HG02588 (cell line): ENCODE results near the gene RPS19.

Experiments
- ATAC-seq: cut with Tn5 transposase; IDR thresholded peaks from one replicate; pipeline ENCODE4 v1.9.1; 2021; ENCODE audit warnings: mild to moderate bottlenecking, moderate library complexity; ENCODE audit not compliant: unreplicated experiment

RPS19 gene

DNA sequence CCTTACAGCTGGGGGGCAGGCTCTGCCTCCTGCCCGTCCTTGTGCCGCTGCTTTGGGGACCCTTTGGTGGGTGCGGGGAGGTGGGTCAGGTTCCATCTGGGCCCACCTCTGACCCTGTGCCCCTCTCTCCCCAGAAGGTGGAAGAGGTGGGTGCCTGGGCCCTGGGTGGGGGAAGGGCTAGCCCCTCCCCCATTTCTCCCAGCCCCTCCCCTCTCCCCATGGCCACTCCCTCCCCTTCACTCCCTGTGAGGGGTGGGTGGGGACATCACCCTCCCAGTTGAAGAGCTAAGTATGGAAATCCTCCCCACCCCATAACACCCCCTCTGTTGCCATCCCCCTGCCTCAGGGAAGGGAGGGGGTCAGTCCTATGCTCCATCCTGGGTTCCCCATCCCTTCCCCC is 37.1 kb downstream of the RPS19 start:
- ATAC-seq = no peak

DNA sequence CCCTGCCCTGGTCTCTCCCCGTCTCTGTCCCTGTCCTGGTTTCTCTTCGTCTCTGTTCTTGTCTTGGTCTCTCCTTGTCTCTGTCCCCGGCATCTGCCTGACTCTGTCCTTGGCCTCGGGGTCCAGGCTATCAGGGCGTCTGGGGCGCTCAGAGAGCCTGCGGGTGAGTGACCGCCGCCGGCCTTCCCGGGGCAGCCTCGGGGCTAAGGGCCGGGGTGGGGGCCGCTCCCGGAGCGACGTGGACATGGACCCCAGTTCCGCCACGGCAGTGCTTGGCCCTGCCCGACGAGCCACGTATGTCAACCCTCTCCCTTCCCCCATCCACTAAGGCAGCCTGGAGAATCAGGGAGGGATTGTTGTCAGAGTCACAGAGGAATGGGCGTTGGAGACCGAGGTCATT is 37.8 kb downstream of the RPS19 start:
- ATAC-seq = no peak

DNA sequence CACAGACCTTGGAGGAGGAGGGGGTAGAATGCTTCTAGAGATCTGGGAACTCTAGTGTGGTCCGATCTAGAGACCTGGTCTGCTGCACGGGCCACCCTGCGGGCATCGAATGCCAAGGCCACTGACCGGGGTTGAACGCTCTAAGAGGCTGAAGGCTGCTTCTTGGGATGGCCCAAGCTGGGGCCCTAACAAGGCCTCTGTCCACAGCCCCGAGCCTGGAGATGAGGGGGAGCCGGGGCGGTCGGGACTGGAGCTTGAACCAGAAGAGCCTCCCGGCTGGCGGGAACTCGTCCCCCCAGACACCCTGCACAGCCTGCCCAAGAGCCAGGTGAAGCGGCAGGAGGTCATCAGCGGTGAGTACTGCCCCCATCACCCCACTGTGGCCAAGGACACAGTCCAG is 38.2 kb downstream of the RPS19 start:
- no peak for ATAC-seq

DNA sequence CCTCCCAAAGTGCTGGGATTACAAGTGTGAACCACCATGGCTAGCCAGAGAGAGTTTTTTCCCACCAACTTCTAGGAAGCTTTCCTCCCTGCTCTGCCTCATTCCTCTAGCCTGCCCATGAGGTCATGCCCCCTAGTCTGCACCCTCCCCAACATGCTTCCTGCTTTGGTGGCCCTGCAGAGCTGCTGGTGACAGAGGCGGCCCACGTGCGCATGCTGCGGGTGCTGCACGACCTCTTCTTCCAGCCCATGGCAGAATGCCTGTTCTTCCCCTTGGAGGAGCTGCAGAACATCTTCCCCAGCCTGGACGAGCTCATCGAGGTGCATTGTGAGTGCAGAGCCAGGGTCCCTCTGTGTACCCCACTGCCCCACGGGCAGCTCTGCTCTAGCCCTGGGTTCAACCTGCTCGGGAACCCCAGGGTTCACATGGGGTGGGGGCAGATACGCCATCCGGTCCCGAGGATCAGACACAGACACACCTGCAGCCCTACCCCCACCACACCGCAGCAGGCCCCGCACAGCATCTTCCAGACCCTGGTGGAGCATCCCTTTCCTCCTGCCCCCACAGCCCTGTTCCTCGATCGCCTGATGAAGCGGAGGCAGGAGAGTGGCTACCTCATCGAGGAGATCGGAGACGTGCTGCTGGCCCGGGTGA is 41.8 kb downstream of the RPS19 start:
- no peak for ATAC-seq

DNA sequence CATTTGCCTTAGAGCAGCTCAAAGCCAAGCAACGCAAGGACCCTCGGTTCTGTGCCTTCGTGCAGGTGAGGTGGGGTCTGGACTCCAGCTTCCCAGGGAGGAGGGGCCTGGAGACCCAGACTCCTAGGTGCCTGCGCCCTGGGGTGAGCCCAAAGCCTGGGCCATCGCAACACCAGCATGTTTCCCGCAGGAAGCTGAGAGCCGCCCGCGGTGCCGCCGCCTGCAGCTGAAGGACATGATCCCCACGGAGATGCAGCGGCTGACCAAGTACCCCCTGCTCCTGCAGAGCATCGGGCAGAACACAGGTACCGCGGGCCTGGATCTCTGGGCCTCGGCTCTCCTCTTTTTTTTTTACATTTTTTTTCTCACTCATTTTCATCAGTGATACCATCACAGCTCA is 42.5 kb downstream of the RPS19 start:
- no peak for ATAC-seq

DNA sequence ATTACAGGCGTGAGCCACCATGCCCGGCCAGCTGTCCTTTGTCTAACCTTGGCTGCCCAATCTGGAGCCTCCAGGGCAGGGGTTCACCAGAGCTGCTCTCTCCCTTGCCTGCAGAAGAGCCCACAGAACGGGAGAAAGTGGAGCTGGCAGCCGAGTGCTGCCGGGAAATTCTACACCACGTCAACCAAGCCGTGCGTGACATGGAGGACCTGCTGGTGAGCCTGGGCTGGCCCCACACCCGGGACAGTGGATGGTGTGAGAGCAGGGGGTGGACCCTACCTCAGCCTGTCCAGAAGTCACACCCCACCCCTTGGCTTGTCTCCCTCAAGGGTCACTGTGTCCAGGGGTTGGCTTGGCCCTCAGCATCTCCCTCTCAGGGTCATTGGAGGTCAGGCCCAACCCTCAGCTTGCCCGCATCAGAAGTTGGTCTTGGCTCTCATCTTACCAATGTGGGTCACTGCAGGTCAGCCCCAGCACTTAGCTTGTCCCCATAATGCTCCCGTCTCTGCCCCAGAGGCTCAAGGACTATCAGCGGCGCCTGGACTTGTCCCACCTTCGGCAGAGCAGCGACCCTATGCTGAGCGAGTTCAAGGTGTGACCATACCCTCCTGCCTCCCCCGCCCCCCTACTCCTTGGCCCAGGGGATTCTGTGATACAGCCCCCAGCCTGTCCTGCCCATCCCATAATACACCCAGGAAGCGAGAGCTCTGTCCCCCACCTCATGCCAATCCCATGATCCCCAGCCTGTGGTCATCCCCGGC is 43.3 kb downstream of the RPS19 start:
- ATAC-seq = no peak

DNA sequence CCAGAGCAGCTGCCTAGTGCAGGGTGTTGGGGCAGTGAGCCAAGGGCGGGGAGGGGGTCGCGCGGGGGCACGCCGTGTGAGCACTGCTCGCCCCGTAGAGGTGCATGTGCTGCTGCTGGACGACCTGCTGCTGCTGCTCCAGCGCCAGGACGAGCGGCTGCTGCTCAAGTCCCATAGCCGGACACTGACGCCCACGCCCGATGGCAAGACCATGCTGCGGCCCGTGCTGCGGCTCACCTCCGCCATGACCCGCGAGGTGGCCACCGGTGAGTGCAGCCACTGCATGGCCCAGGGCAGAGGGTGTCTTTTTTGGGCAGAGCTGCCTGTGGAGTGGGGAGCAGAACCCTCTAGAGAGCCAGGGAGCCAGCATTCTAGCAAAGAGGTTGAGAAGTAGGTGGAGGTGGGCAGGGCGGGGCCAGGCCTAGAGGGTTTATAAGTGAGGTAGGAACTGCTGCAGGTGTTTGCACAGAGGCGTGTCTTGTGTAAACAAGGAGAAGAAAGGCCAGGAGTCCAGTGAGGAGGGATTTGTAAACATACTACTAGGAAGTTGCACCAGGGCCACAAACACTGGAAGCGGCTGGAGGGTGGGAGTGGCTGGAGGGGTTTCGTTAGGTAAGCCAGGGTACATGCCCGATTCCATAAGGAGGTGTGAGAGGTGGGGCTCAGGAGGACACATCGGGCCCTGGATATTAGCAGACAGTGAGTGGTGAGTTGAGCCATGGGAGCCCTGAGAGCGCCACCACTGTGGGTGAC is 44.2 kb downstream of the RPS19 start:
- ATAC-seq = no peak

DNA sequence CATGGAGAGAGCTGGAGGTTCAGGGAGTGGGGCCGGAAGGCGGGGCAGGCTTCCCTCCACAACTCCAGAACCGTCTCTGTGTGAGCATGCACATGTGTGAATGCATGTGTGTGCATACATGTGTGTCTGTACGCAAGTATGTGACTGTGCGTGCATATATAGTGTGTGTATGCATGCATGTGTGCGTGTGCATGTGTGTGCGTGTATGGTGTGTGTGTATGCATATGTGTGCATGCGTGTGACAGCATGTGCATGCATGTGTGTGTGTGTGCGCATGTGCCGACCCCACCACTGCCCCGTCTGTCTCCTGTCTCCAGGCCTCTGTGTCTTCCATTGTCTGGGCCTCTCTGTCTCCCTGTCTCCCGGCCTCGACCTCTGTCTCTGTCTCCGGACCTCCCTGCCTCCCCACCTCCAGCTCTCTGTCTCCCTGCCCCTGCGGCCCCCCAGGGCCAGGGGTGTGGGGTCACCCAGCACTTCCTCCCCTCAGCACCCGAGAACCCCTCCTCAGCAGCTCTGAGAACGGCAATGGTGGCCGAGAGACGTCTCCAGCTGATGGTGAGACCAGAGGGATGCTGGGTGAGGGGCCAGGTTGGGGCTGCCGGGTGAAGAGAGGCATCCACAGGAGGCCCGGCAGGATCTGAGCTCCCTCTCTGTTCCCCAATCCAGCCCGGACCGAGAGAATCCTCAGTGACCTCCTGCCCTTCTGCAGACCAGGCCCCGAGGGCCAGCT is 45.4 kb downstream of the RPS19 start:
- no peak for ATAC-seq

DNA sequence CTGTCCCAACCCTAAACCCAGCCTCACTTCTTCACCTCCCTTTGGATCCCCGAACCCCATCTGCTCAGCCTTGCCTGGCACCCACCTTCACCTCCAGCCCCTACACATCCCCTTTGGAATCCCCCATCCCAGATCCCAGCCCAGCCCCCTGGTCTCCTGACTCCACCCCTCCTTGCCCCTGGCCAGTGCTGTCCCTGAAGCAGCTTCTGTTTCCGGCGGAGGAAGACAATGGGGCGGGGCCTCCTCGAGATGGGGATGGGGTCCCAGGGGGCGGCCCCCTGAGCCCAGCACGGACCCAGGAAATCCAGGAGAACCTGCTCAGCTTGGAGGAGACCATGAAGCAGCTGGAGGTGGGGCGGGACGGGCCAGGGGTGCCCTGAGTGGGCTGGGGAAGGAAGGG is 46.2 kb downstream of the RPS19 start:
- ATAC-seq = no peak

DNA sequence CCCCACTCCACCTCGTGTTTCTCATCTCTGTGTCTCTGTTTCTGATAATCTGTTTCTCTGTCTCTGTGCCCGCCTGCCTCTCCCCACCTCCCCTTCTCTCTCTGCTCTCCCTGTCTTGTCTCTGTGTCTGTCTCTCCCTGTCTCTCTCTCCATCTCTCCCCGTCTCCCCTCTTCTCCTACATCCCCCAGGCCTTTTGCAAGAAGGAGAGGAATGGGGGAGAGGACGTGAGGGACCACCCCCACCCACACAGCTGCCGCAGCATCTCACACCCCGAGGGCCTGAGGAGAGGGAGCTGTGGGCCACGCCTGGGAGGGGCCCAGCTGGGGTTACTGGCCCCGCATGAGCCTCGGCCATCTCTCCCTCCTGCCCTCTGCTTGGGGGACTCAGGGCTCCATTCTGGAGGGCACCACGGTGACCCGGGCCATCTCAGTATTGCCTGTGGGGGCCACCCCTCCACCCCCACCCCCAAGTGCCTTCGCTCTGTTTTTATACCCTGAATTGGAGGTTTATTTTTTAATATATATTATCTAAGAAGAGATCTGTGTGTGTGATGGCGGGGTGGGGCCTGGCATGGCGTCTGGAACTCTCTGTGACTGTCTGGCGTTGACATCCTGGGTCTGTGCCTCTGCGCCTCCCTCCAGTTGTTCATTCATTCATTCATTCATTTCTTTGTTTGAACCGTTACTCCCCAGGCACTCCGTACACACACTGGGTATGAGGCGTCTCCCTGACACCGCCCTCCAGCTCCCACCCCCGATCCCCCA is 47.0 kb downstream of the RPS19 start:
- ATAC-seq = no peak

DNA sequence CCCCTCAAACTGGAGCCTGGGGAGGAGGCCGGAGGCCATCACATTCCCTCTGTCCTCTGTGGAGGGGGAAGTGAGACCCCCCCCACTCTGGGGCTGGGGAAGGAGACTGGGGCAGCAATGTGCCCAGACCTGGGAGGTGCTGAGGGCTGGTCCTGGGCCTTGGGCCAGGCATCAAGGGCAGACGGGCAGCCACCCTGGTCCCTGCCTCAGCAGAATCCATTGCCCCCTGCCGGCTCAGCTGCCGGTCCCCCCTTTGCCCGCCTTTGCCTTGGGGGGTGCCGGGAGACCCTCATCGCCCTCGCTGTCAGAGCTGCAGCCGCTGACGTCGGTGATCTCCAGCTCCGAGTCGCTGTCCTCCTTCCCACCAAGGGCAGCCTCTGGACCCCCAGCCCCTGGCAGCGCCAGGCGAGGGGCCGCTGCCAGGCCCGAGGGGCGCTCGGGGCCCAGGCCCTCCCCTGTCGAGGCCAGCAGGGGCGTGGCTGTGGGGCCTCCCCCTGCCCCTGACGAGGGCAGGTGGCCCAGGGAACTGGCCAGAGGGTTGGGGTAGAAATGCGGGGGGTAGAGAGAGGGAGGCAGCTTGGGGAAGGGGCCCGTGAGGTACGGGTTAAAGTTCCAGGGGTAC is 48.0 kb downstream of the RPS19 start:
- ATAC-seq = no peak

DNA sequence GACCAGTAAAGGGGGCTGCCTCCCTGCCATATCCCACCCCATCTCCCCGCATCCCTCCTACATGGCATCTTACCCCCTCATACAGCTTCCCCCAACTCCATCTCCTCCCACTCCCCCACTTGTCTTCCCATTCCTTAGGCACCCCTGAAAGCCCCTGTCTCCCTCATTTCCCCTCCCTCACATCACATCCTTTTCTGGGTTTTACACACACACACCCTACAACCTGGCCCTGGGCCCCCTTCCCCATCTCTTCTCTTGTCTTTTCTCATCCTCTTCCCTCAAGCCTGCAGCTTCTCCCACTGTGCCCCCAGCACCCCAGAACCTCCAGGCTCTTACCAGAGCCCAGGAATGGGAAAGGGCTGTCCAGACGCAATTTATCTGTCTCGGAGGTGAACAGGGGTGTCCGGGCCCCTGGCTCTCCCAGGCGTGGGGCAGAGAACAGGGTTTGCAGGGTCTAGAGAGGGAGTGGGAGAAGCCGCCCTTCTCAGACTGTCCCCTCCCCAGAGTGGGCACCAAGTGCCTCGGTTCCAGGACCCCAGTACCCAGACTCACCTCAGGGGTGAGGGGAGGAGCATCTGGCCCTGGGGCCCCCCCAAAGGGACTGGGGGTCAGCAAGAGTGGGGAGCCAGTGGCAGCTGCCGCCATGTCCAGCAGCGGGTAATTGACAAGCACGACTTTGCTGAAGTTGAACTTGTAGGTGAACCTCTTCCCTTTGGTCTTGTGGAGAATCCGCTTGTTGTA is 48.8 kb downstream of the RPS19 start:
- ATAC-seq = no peak

DNA sequence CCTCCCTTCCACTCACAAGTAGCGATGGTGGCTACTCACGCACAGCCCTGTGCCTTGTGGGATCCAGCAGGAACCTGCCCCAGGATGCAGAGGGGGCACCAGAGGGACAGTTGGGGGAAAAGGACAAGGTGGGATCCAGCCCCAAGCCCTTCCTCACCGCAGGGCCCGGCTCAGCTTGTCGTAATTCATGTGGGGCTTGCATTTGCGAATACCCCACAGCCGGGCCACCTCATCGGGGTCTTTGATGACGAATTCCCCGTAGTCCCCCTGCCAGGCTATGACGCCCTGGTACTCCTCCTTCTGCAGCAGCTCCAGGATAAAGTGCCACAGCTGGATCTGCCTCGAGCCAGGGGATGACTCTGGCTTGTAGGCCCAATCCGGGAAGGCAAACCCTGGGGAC is 49.7 kb downstream of the RPS19 start:
- ATAC-seq = no peak

DNA sequence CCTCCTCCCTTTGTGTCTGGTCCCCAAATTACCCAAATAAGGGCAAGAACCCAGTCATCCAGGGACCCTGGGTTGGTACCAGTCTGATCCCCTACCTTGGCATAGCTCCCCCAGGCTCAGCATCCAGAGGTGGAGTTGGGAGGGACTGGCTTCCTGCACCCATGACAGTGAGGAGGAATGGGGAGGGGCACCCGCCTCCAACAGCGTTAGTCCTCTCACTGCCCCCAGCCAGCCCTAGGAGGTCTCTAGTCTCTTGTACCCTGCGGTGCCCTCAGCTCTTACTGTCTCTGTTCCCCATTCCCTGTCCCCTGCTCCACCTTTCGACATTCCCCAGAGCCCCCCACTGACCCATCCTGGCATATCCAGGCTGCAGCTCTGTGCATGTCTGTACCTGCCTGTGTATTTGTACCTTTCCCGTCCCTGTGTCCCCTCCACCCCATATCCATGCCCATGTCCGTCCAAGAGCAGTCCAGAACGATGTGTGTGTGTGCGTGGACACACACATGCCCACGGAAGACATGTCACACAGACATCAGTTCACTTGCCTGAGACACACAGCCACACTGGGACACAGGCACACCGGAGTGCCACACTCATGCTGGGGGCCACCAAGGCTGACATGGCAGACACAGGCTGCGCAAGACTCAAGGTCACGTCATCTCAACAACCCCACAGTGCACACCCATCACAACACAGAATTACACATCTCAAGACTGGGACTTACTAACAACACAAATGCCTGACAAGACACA is 50.4 kb downstream of the RPS19 start:
- ATAC-seq = no peak

DNA sequence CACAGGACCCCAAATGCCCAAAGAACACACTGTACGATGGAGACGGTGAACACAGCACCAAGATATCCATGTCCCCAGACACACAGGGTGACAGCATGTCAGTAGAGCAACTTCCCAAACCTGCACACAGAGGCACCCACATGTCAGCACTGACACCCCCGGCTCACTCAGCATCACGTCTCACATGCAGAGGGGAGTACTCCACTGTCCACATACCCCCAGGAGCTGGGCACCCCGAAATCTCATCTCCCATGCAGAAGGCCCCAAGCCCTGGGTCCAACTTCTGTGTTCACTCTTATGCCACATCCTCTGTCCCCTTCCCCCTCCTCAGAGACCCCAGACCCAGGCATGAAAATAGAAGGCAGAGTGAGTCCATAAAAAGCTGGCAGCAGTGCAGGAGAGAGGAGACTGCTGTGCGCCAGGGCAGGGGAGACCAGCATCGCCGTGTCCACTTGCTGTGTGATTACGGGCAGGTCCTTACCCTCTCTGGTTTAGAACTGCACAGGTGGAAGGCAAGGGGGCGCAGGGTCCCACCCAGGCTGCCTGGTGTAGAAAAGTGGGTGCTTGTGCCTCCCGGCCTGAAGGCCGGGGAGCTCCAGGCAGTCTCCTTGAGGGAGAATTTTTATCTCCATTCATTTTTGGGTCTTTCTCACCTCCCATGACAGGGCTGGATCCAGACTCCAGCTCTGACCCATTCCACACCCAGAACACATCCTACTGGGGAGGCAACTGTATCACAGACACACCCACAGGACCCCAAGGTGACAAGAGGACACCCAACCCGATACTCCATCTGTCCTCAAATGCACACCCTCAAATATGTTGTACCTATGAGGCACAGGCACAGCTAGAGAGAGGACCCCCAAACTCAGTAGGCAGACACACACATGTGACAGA is 51.2 kb downstream of the RPS19 start:
- no peak for ATAC-seq

DNA sequence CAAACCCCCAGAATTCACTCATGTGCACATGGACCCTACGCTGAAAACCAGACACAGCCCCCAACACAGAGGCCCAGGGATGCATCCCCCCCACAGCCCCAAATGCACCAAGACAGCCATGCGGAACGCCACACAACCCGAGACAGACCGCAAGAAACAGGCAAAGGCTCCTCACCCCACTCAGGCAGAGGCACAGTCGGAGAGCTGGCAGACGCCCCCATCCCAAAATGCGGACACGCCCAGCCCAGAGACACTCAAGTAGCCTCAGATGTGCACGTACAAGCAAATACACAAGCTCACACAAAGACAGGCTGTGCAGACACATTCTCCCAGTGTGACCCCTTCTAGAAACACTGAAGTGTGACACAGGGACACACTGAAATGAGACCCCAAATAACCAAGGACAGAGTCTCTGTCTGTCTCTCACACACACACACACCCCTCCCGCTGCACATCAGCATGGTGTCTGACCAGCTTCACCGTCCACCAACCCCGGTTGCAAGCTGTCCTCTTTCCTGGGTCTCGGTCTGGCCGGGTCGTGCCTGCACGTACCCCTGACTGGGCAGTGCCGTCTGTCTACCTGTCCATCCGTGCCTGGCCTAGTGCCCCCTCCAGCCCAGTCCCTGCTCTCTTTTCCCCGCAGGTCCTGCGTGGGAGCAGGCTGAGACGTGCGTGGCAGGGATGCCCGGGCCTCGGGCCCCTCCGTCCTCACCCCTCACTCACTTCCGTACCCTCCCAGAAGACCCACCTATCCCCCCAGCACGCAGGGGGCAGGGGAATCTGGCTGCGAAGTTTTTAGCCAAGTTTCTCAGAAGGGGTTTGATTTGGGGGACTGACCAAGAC is 52.1 kb downstream of the RPS19 start:
- no peak for ATAC-seq
